A673 (cell line): ENCODE results near the gene TUBGCP3. TPM values are rescaled to one million over a fixed set of nuclear protein-coding genes. Genes with fewer than 3 reads are reported as not detected.

Source experiments
- BruUV-seq: library from RNA; stranded (reverse); fragments of 400-500 nt; replicated peaks from 2 replicates; lab custom pipeline; 2021; lab: Mats Ljungman, UMichigan
- CTCF ChIA-PET: fragments of 300-600 bp; sonication (Branson Sonifier 250); formaldehyde crosslinking; loops from one replicate; lab custom pipeline; 2022; ENCODE audit warnings: antibody characterized with exemption; lab: Charles Lee
- POLR2A ChIA-PET: fragments of 300-600 bp; sonication (Branson Sonifier 250); formaldehyde crosslinking; loops from one replicate; lab custom pipeline; 2022; ENCODE audit warnings: antibody characterized with exemption; ENCODE audit not compliant: low non-redundant PET; lab: Charles Lee
- DNase-seq: peaks from one replicate; pipeline ENCODE4 v3.0.0-alpha.2; 2015; ENCODE audit warnings: low spot score
- H3K27ac ChIP-seq: fragments of 200-600 bp; sonication (generic); 2 replicates; pipeline ENCODE4 v1.5.1; 2016; ENCODE audit warnings: mixed run types, low read depth, mild to moderate bottlenecking, mixed read lengths, antibody characterized with exemption, low read length; ENCODE audit not compliant: poor library complexity, severe bottlenecking
- H3K27me3 ChIP-seq: fragments of 200-600 bp; sonication (generic); replicated peaks from 2 replicates; pipeline ENCODE4 v1.6.1; 2017; ENCODE audit warnings: mixed run types, low read depth, mild to moderate bottlenecking, mixed read lengths, antibody characterized with exemption, low read length; ENCODE audit not compliant: insufficient read depth, poor library complexity
- H3K36me3 ChIP-seq: fragments of 200-600 bp; sonication (generic); 2 replicates; pipeline ENCODE4 v1.6.1; 2016; ENCODE audit warnings: mixed run types, mild to moderate bottlenecking, mixed read lengths, antibody characterized with exemption, low read length; ENCODE audit not compliant: insufficient read depth, poor library complexity, severe bottlenecking
- H3K4me1 ChIP-seq: fragments of 200-600 bp; sonication (generic); 2 replicates; pipeline ENCODE4 v1.6.1; 2017; ENCODE audit warnings: mixed run types, mild to moderate bottlenecking, mixed read lengths, antibody characterized with exemption, low read length; ENCODE audit not compliant: insufficient read depth, poor library complexity, severe bottlenecking
- H3K4me3 ChIP-seq: fragments of 200-600 bp; sonication (generic); 2 replicates; pipeline ENCODE4 v1.5.1; 2016; ENCODE audit warnings: low read depth, mixed run types, mild to moderate bottlenecking, mixed read lengths, low read length; ENCODE audit not compliant: poor library complexity, severe bottlenecking
- H3K9me3 ChIP-seq: fragments of 200-600 bp; sonication (generic); 2 replicates; pipeline ENCODE4 v1.6.1; 2016; ENCODE audit warnings: mixed run types, low read depth, mild to moderate bottlenecking, mixed read lengths, antibody characterized with exemption, low read length; ENCODE audit not compliant: poor library complexity, severe bottlenecking
- CTCF ChIP-seq: fragments of 300-800, 200-600 bp; sonication (generic); conservative IDR thresholded peaks from 2 replicates; pipeline ENCODE4 v1.5.1; 2017; ENCODE audit warnings: low read depth, mild to moderate bottlenecking, antibody characterized with exemption, low read length, moderate library complexity, mixed read lengths
- EZH2 ChIP-seq: fragments of 200-600 bp; sonication (generic); IDR thresholded peaks from 2 replicates; pipeline ENCODE4 v1.6.1; 2017; ENCODE audit warnings: borderline replicate concordance, low read depth, mild to moderate bottlenecking, mixed read lengths, antibody characterized with exemption, low read length; ENCODE audit not compliant: poor library complexity, severe bottlenecking
- intact Hi-C: fragments of 100-400 bp; cut with micrococcal nuclease; formaldehyde crosslinking; loops from one replicate; pipeline ENCODE4 v1.10.0; 2022; ENCODE audit not compliant: unreplicated experiment
- total RNA-seq: library from RNA; stranded (reverse); gene quantifications from 2 replicates; pipeline ENCODE4 v1.2.3, GENCODE V29; 2021

TUBGCP3 gene
- total RNA-seq, 1 experiment from 2014 or later: 61.4 TPM

DNA sequence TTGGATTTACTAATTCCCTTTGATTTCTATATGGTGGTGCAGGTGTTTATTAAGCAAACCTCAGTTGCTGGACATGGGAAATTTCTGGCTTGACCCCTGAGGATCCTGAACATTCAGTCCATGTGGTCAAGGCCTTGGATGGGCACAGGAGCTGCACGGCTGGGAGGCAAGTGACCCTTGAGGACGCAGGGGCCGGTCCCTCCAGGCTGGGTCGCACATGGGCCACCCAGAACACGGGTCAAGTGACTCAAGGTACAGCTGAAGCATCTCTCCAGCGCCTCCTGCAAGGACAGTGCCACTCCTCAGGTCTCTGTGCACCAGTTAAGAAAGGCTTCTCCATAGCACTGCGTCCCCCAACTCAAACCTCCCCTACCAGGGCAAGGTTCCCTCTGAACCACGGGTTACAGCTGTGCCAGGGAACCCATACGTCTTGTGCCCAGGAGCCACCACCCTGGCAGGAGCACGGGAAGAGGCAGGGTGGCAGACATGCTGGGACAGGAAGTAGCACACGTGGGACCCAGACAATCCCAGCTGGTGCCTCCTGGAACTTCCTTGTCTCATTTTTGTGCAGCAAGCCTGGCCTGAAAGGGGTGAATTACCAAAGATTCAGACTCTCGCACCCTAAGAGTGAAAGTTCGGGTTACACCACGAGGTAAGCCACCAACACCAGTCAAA lies 118.7 kb downstream of the TUBGCP3 start:
- no peak overlapping the region for H3K4me3 ChIP-seq
- ChIA-PET CTCF (no interaction called here), POLR2A (no interaction called here)
- H3K27me3 ChIP-seq: no peaks in the 10 kb centered on the region
- no peak for DNase-seq
- no peaks in the 10 kb centered on the region for H3K36me3 ChIP-seq
- intact Hi-C loops: no loop called here
- H3K9me3 ChIP-seq: no peaks in the 10 kb centered on the region
- BruUV-seq: no TSS peak
- TF ChIP-seq EZH2 (no peak), CTCF (no peak)
- no peak overlapping the region for H3K27ac ChIP-seq
- H3K4me1 ChIP-seq: no peaks in the 10 kb centered on the region

- BruUV-seq: no TSS peak
- intact Hi-C loops: no loop called here
- Histone ChIP-seq H3K9me3 (no peaks in the 10 kb centered on the region), H3K27me3 (no peaks in the 10 kb centered on the region), H3K36me3 (no peaks in the 10 kb centered on the region), H3K27ac (no peak overlapping the region), H3K4me3 (no peak overlapping the region), H3K4me1 (no peaks in the 10 kb centered on the region)
- ChIA-PET POLR2A (no interaction called here), CTCF (interaction anchor here (0.6 kb wide), 1 partner anchor 1047 kb away, joined by 5 read pairs; no protein-coding TSS in a partner anchor)
- DNase-seq: no peak
- TF ChIP-seq CTCF (no peak), EZH2 (no peak)
Observed at GRCh38 chr13:112468069-112468468, 119.9 kb downstream of the TUBGCP3 start.

- Histone ChIP-seq H3K4me1 (no peaks in the 10 kb centered on the region), H3K36me3 (no peaks in the 10 kb centered on the region), H3K9me3 (no peaks in the 10 kb centered on the region), H3K27me3 (no peaks in the 10 kb centered on the region), H3K27ac (no peak overlapping the region), H3K4me3 (no peak overlapping the region)
- POLR2A ChIA-PET: no interaction called here
- intact Hi-C loops: no loop called here
- no peak for DNase-seq
- CTCF ChIA-PET: no interaction called here
- no TSS peak for BruUV-seq
- TF ChIP-seq EZH2 (no peak), CTCF (no peak)
Observed at GRCh38 chr13:112467236-112467635, 120.7 kb downstream of the TUBGCP3 start.
